AG04449 (cell line): ENCODE results near the gene LRRTM1.

Experiments
- CTCF ChIA-PET: fragments of 350-600 bp; formaldehyde crosslinking; extraction: SDS; loops from one replicate; lab custom pipeline; 2021; ENCODE audit warnings: antibody characterized with exemption; lab: Yijun Ruan, JAX
- POLR2A ChIA-PET: fragments of 400-600, 350-600 bp; formaldehyde crosslinking; extraction: SDS; loops from one replicate; lab custom pipeline; 2020; ENCODE audit warnings: antibody characterized with exemption, inconsistent platforms; lab: Yijun Ruan, JAX
- DNase-seq: peaks from one replicate; pipeline ENCODE4 v3.0.0-alpha.2; 2010; ENCODE audit warnings: low read depth, low spot score
- H3K4me3 ChIP-seq: 2 replicates; pipeline ENCODE4 v1.5.1; 2011; ENCODE audit warnings: low read depth, mild to moderate bottlenecking, control low read depth, low read length
- CTCF ChIP-seq: IDR thresholded peaks from one replicate; pipeline ENCODE4 v1.5.1; 2011; ENCODE audit warnings: mild to moderate bottlenecking, moderate library complexity, low read length, control low read depth, inconsistent platforms; ENCODE audit not compliant: insufficient read depth; ENCODE audit errors: missing control alignments

Gene LRRTM1

GRCh38 chr2:80299661-80300060 lies 4.9 kb downstream of the LRRTM1 start:
- ChIA-PET POLR2A (no interaction called here), CTCF (no interaction called here)
- TF ChIP-seq CTCF, result no peak
- no peak overlapping the region for H3K4me3 ChIP-seq
- no peak for DNase-seq

GRCh38 chr2:80298954-80299353 lies 5.6 kb downstream of the LRRTM1 start:
- ChIA-PET CTCF (no interaction called here), POLR2A (no interaction called here)
- no peak for TF ChIP-seq CTCF
- DNase-seq, result no peak
- no peak overlapping the region for H3K4me3 ChIP-seq

GRCh38 chr2:80293039-80293438 lies 11.5 kb downstream of the LRRTM1 start:
- POLR2A ChIA-PET, result no interaction called here

GRCh38 chr2:80292474-80292873 lies 12.1 kb downstream of the LRRTM1 start:
- ChIA-PET POLR2A (no interaction called here), CTCF (no interaction called here)
- no peak for TF ChIP-seq CTCF
- DNase-seq, result no peak
- no peak overlapping the region for H3K4me3 ChIP-seq

More at GRCh38 chr2:80293039-80293438, 11.5 kb downstream of the LRRTM1 start:
- no peak for TF ChIP-seq CTCF
- H3K4me3 ChIP-seq, result no peak overlapping the region
- DNase-seq, result no peak
- CTCF ChIA-PET, result no interaction called here

GRCh38 chr2:80291656-80292055 lies 12.9 kb downstream of the LRRTM1 start:
- POLR2A ChIA-PET, result no interaction called here

GRCh38 chr2:80288576-80288975 lies 16.0 kb downstream of the LRRTM1 start:
- TF ChIP-seq CTCF, result no peak

More at GRCh38 chr2:80291656-80292055, 12.9 kb downstream of the LRRTM1 start:
- TF ChIP-seq CTCF, result no peak
- CTCF ChIA-PET, result interaction anchor here (0.8 kb wide), 1 partner anchor 208 kb away, joined by 3 read pairs; no protein-coding TSS in a partner anchor
- no peak overlapping the region for H3K4me3 ChIP-seq
- DNase-seq, result no peak

More at GRCh38 chr2:80288576-80288975, 16.0 kb downstream of the LRRTM1 start:
- DNase-seq, result no peak
- CTCF ChIA-PET, result interaction anchor here (0.9 to 2.3 kb wide), 3 partner anchors 16 to 211 kb away, joined by 3 to 12 read pairs (median 7); partner anchors contain the start of gene LRRTM1
- POLR2A ChIA-PET, result no interaction called here
- H3K4me3 ChIP-seq, result no peak overlapping the region
